Measurements from ENCODE around the gene VN1R5. TPM values are rescaled to one million over a fixed set of nuclear protein-coding genes. Genes with fewer than 3 reads are reported as not detected.
"Not testable (repeated sequence)": the region's sequence is repeated elsewhere in the genome, so short reads cannot be mapped to it uniquely, and the experiment has no call there.

The VN1R5 gene
- polyA plus RNA-seq, 10 donors, result 0.16 TPM; not detected in 9

- DNase-seq, result no peak
Measured at GRCh38 chr1:247270003-247270402, 14.1 kb downstream of the VN1R5 start.

- DNase-seq, result peak; percentile 29 to 51 (median 43)
Measured at GRCh38 chr1:247273013-247273412, 17.1 kb downstream of the VN1R5 start.

- peak in 1 of 3 donors; percentile 26 for DNase-seq
Measured at GRCh38 chr1:247274605-247275256, 18.9 kb downstream of the VN1R5 start.

- DNase-seq, result no peak
Measured at GRCh38 chr1:247277191-247277590, 21.3 kb downstream of the VN1R5 start.

GRCh38 chr1:247281001-247281574, 25.2 kb downstream of the VN1R5 start:
- no peak for DNase-seq

GRCh38 chr1:247286134-247286670, 30.3 kb downstream of the VN1R5 start:
- no peak for DNase-seq

- no peak for DNase-seq
Measured at GRCh38 chr1:247287460-247287859, 31.6 kb downstream of the VN1R5 start.

- no peak for DNase-seq
Measured at GRCh38 chr1:247288341-247288740, 32.5 kb downstream of the VN1R5 start.

- not testable (repeated sequence) for DNase-seq
Measured at GRCh38 chr1:247289274-247289892, 33.5 kb downstream of the VN1R5 start.

GRCh38 chr1:247290576-247290975, 34.7 kb downstream of the VN1R5 start:
- no peak for DNase-seq

- no peak for DNase-seq
Measured at GRCh38 chr1:247291161-247291560, 35.3 kb downstream of the VN1R5 start.

- no peak for DNase-seq
Measured at GRCh38 chr1:247291833-247292561, 36.1 kb downstream of the VN1R5 start.

GRCh38 chr1:247293047-247293446, 37.2 kb downstream of the VN1R5 start:
- no peak for DNase-seq

- no peak for DNase-seq
Measured at GRCh38 chr1:247294282-247294681, 38.4 kb downstream of the VN1R5 start.

- no peak for DNase-seq
Measured at GRCh38 chr1:247295274-247295684, 39.4 kb downstream of the VN1R5 start.

- DNase-seq, result no peak
Measured at GRCh38 chr1:247295746-247296145, 39.9 kb downstream of the VN1R5 start.

- DNase-seq, result no peak
Measured at GRCh38 chr1:247296599-247297180, 40.8 kb downstream of the VN1R5 start.

GRCh38 chr1:247297263-247298123, 41.6 kb downstream of the VN1R5 start:
- no peak for DNase-seq

GRCh38 chr1:247298124-247298481, 42.2 kb downstream of the VN1R5 start:
- DNase-seq, result no peak

GRCh38 chr1:247298701-247299100, 42.8 kb downstream of the VN1R5 start:
- DNase-seq, result no peak

Data from muscle of back (tissue), 11 donors.